Measurements from ENCODE around the gene ACSM4.

DNA sequence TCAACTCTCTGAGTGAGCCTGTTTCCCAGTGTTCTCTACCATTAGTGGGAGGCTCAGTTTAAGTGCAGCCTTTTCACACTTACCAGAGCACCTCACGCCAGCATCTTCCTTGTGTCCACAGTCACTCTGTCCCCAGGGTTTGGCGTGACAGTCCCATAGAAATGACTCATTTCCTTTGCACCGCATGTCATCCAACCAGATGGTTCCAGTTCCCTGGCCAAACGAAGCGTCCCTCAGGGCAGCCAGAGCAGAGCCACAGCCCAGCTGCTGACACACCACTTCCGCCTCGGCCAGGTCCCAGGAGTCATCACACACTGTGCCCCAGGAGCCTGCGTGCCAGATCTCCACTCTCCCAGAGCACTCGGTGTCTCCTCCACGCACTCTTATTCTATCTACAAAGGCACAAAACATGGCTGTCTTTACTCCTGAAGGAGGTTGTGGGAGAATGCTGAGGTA is 65.4 kb downstream of the ACSM4 start:
- TF ChIP-seq RFX5 (IDR thresholded peaks at IDR 0.05; ENCODE audit: low read depth, low read length) (no peak), BACH1 (tag; IDR thresholded peaks at IDR 0.05) (no peak), HNRNPL (IDR thresholded peaks at IDR 0.05; ENCODE audit: low read depth, low read length) (no peak), HDAC2 (IDR thresholded peaks at IDR 0.05) (no peak), ZBED1 (IDR thresholded peaks at IDR 0.05) (no peak), POLR2A (conservative IDR thresholded peaks at IDR 0.05) (no peak), MEF2A (IDR thresholded peaks at IDR 0.05; ENCODE audit: control insufficient read depth, low read depth, low read length) (no peak), NFXL1 (CRISPR knock-in tag; IDR thresholded peaks at IDR 0.05) (no peak), CEBPB (tag; IDR thresholded peaks at IDR 0.05) (no peak)
- TF ChIP-seq, protein P1, sequence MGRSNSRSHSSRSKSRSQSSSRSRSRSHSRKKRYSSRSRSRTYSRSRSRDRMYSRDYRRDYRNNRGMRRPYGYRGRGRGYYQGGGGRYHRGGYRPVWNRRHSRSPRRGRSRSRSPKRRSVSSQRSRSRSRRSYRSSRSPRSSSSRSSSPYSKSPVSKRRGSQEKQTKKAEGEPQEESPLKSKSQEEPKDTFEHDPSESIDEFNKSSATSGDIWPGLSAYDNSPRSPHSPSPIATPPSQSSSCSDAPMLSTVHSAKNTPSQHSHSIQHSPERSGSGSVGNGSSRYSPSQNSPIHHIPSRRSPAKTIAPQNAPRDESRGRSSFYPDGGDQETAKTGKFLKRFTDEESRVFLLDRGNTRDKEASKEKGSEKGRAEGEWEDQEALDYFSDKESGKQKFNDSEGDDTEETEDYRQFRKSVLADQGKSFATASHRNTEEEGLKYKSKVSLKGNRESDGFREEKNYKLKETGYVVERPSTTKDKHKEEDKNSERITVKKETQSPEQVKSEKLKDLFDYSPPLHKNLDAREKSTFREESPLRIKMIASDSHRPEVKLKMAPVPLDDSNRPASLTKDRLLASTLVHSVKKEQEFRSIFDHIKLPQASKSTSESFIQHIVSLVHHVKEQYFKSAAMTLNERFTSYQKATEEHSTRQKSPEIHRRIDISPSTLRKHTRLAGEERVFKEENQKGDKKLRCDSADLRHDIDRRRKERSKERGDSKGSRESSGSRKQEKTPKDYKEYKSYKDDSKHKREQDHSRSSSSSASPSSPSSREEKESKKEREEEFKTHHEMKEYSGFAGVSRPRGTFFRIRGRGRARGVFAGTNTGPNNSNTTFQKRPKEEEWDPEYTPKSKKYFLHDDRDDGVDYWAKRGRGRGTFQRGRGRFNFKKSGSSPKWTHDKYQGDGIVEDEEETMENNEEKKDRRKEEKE (IDR thresholded peaks at IDR 0.05; ENCODE audit: borderline replicate concordance in 1 of 2, control insufficient read depth in 1 of 2, low read depth in 2 of 2, low read length in 1 of 2), result no peak
- TF ChIP-seq, protein P2, sequence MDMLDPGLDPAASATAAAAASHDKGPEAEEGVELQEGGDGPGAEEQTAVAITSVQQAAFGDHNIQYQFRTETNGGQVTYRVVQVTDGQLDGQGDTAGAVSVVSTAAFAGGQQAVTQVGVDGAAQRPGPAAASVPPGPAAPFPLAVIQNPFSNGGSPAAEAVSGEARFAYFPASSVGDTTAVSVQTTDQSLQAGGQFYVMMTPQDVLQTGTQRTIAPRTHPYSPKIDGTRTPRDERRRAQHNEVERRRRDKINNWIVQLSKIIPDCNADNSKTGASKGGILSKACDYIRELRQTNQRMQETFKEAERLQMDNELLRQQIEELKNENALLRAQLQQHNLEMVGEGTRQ (CRISPR knock-in tag; IDR thresholded peaks at IDR 0.05), result no peak
- TF ChIP-seq, protein P3, sequence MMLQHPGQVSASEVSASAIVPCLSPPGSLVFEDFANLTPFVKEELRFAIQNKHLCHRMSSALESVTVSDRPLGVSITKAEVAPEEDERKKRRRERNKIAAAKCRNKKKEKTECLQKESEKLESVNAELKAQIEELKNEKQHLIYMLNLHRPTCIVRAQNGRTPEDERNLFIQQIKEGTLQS (IDR thresholded peaks at IDR 0.05), result peak; percentile 59
- TF ChIP-seq, protein P3 (CRISPR knock-in tag; conservative IDR thresholded peaks at IDR 0.05), result no peak
